IMR-90 (cell line): ENCODE results near the gene CPSF4. TPM values are rescaled to one million over a fixed set of nuclear protein-coding genes. Genes with fewer than 3 reads are reported as not detected.

Source experiments
- ATAC-seq: fragments of 200-7000 bp; cut with Tn5 transposase; 2 replicates; pipeline ENCODE4 v1.9.1; 2020; ENCODE audit warnings: low read depth, mild to moderate bottlenecking, moderate library complexity
- BruUV-seq: library from RNA; stranded (reverse); fragments of 400-500 nt; replicated peaks from 2 replicates; lab custom pipeline; 2021; lab: Mats Ljungman, UMichigan
- CTCF ChIA-PET: fragments of 300-600 bp; formaldehyde crosslinking; extraction: SDS; loops from one replicate; lab custom pipeline; 2021; ENCODE audit warnings: antibody characterized with exemption; lab: Yijun Ruan, JAX
- POLR2A ChIA-PET: fragments of 300-600 bp; sonication (Branson Sonifier 250); formaldehyde crosslinking; loops from one replicate; lab custom pipeline; 2022; ENCODE audit warnings: antibody characterized with exemption; ENCODE audit not compliant: unreplicated experiment; lab: Charles Lee
- DNase-seq: peaks from one replicate; pipeline ENCODE4 v3.0.0; 2013
- H2AFZ ChIP-seq: replicated peaks from 2 replicates; pipeline ENCODE3; 2013; ENCODE audit warnings: low read length, mild to moderate bottlenecking; ENCODE audit not compliant: poor library complexity
- H2AK5ac ChIP-seq: 2 replicates; pipeline ENCODE4 v1.6.1; 2013; ENCODE audit warnings: low read depth, low read length, inconsistent platforms
- H2AK9ac ChIP-seq: replicated peaks from 2 replicates; pipeline ENCODE3; 2013; ENCODE audit warnings: mild to moderate bottlenecking, low read depth, low read length, moderate library complexity; ENCODE audit not compliant: poor library complexity
- H2BK120ac ChIP-seq: 2 replicates; pipeline ENCODE4 v1.6.1; 2013; ENCODE audit warnings: low read depth, low read length, inconsistent platforms
- H2BK15ac ChIP-seq: 3 replicates; pipeline ENCODE4 v1.6.1; 2013; ENCODE audit warnings: low read depth, low read length, inconsistent platforms
- H2BK20ac ChIP-seq: 2 replicates; pipeline ENCODE4 v1.6.1; 2013; ENCODE audit warnings: low read depth, mild to moderate bottlenecking, inconsistent platforms, low read length, moderate library complexity
- H2BK5ac ChIP-seq: 2 replicates; pipeline ENCODE4 v1.6.1; 2013; ENCODE audit warnings: mild to moderate bottlenecking, low read depth, low read length, inconsistent platforms; ENCODE audit not compliant: poor library complexity, severe bottlenecking
- H3K14ac ChIP-seq: replicated peaks from 2 replicates; pipeline ENCODE4 v1.6.1; 2013; ENCODE audit warnings: low read depth, low read length, inconsistent platforms
- H3K18ac ChIP-seq: 2 replicates; pipeline ENCODE4 v1.6.1; 2013; ENCODE audit warnings: low read depth, low read length, control low read depth
- H3K23ac ChIP-seq: 2 replicates; pipeline ENCODE4 v1.6.1; 2013; ENCODE audit warnings: low read depth, low read length, inconsistent platforms
- H3K27ac ChIP-seq: 2 replicates; pipeline ENCODE4 v1.5.1; 2013; ENCODE audit warnings: mild to moderate bottlenecking, control low read depth, low read length; ENCODE audit not compliant: insufficient read depth
- H3K27me3 ChIP-seq: 2 replicates; pipeline ENCODE4 v1.6.1; 2013; ENCODE audit warnings: low read length; ENCODE audit not compliant: control insufficient read depth, insufficient read depth
- H3K36me3 ChIP-seq: 2 replicates; pipeline ENCODE4 v1.6.1; 2013; ENCODE audit warnings: low read length, mixed read lengths; ENCODE audit not compliant: control insufficient read depth, insufficient read depth
- H3K4ac ChIP-seq: 2 replicates; pipeline ENCODE4 v1.6.1; 2013; ENCODE audit warnings: low read depth, low read length, inconsistent platforms
- H3K4me1 ChIP-seq: 2 replicates; pipeline ENCODE4 v1.6.1; 2013; ENCODE audit warnings: low read length, mixed read lengths; ENCODE audit not compliant: control insufficient read depth, insufficient read depth
- H3K4me2 ChIP-seq: 2 replicates; pipeline ENCODE4 v1.6.1; 2013; ENCODE audit warnings: low read depth, mild to moderate bottlenecking, control low read depth, low read length, moderate library complexity
- H3K4me3 ChIP-seq: 2 replicates; pipeline ENCODE4 v1.5.1; 2013; ENCODE audit warnings: low read depth, mild to moderate bottlenecking, control low read depth, low read length, moderate library complexity; ENCODE audit not compliant: insufficient read depth
- H3K56ac ChIP-seq: 2 replicates; pipeline ENCODE4 v1.6.1; 2013; ENCODE audit warnings: low read length, inconsistent platforms; ENCODE audit not compliant: insufficient read depth; ENCODE audit errors: extremely low read depth
- H3K79me1 ChIP-seq, 2 experiments: 2 replicates each; pipeline ENCODE4 v1.6.1; 2013; ENCODE audit warnings: low read length in 2 of 2, inconsistent platforms in 1 of 2, low read depth in 1 of 2
- H3K9ac ChIP-seq: 2 replicates; pipeline ENCODE4 v1.6.1; 2013; ENCODE audit warnings: low read depth, low read length, control low read depth
- H3K9me1 ChIP-seq: 2 replicates; pipeline ENCODE4 v1.6.1; 2013; ENCODE audit warnings: low read length, inconsistent platforms; ENCODE audit not compliant: insufficient read depth
- H3K9me3 ChIP-seq: 2 replicates; pipeline ENCODE4 v1.6.1; 2013; ENCODE audit warnings: low read length; ENCODE audit not compliant: control insufficient read depth, insufficient read depth
- H4K20me1 ChIP-seq: 2 replicates; pipeline ENCODE4 v1.6.1; 2013; ENCODE audit warnings: low read length, inconsistent platforms; ENCODE audit not compliant: insufficient read depth
- H4K5ac ChIP-seq: 2 replicates; pipeline ENCODE4 v1.6.1; 2013; ENCODE audit warnings: mild to moderate bottlenecking, low read depth, low read length, control low read depth
- H4K8ac ChIP-seq, 2 experiments: 2 replicates each; pipeline ENCODE4 v1.6.1; 2013; ENCODE audit warnings: low read depth in 2 of 2, low read length in 2 of 2, control low read depth in 1 of 2, inconsistent platforms in 1 of 2
- H4K91ac ChIP-seq: 2 replicates; pipeline ENCODE4 v1.6.1; 2013; ENCODE audit warnings: low read depth, low read length, inconsistent platforms; ENCODE audit not compliant: insufficient read depth
- BHLHE40 ChIP-seq: fragments of 150-350 bp; IDR thresholded peaks from 2 replicates; pipeline ENCODE4 v1.6.1; 2016; ENCODE audit warnings: mild to moderate bottlenecking, low read depth, low read length
- CEBPB ChIP-seq: IDR thresholded peaks from 2 replicates; pipeline ENCODE4 v1.6.1; 2012; ENCODE audit warnings: low read depth, low read length, improper control_type of control experiment
- FOS ChIP-seq: fragments of 150-350 bp; IDR thresholded peaks from 2 replicates; pipeline ENCODE4 v1.6.1; 2016; ENCODE audit warnings: low read depth, low read length
- MAFK ChIP-seq: IDR thresholded peaks from 2 replicates; pipeline ENCODE4 v1.6.1; 2012; ENCODE audit warnings: low read depth, low read length, improper control_type of control experiment
- MAZ ChIP-seq: IDR thresholded peaks from 2 replicates; pipeline ENCODE4 v1.6.1; 2012; ENCODE audit warnings: low read depth, mild to moderate bottlenecking, low read length, improper control_type of control experiment, moderate library complexity, borderline replicate concordance
- NFE2L2 ChIP-seq: fragments of 150-350 bp; IDR thresholded peaks from 2 replicates; pipeline ENCODE4 v1.6.1; 2016; ENCODE audit warnings: low read depth, mild to moderate bottlenecking, low read length
- RAD21 ChIP-seq: IDR thresholded peaks from 2 replicates; pipeline ENCODE4 v1.6.1; 2012; ENCODE audit warnings: low read length, improper control_type of control experiment
- RCOR1 ChIP-seq: IDR thresholded peaks from 2 replicates; pipeline ENCODE4 v1.6.1; 2012; ENCODE audit warnings: mild to moderate bottlenecking, low read length, improper control_type of control experiment; ENCODE audit not compliant: insufficient replicate concordance
- RFX5 ChIP-seq: IDR thresholded peaks from 2 replicates; pipeline ENCODE4 v1.8.0; 2012; ENCODE audit warnings: low read depth, mild to moderate bottlenecking, low read length, moderate library complexity
- SMC3 ChIP-seq: fragments of 150-350 bp; IDR thresholded peaks from 2 replicates; pipeline ENCODE4 v1.6.1; 2016; ENCODE audit warnings: low read depth, mild to moderate bottlenecking, antibody characterized with exemption, low read length, moderate library complexity
- WGBS, 2 experiments: methylation state at CpG; one replicate each; pipeline versions ENCODE4 v1.1.5 to v1.1.7; 2013; ENCODE audit warnings: missing lambda C conversion rate in 2 of 2; ENCODE audit not compliant: insufficient read length in 1 of 2; ENCODE audit errors: extremely low coverage in 2 of 2; 5-methylcytosine and 5-hydroxymethylcytosine counted together
- dilution Hi-C: fragments of 300-500 bp; cut with HindIII; formaldehyde crosslinking; loops from one replicate; pipeline ENCODE4 v1.14.3; 2018; ENCODE audit warnings: low sequenced_read_pairs; ENCODE audit not compliant: unreplicated experiment
- in situ Hi-C: fragments of 300-500 bp; cut with MboI; formaldehyde crosslinking; loops from 3 replicates; pipeline ENCODE4 v1.14.3; 2019; ENCODE audit warnings: low sequenced_read_pairs, inconsistent platforms, mixed read lengths
- intact Hi-C: fragments of 100-400 bp; cut with micrococcal nuclease; formaldehyde crosslinking; loops from 2 replicates; pipeline ENCODE4 v1.10.0; 2022
- polyA plus RNA-seq, 3 experiments: library from polyadenylated mRNA; depleted of rRNA; stranded (reverse); fragments of >200 nt; gene quantifications; 2 replicates each; pipeline ENCODE4 v1.2.3, GENCODE V29; 2012; ENCODE audit warnings: low replicate concordance in 1 of 3
- total RNA-seq: library from RNA; depleted of rRNA; stranded (reverse); fragments of >200 nt; gene quantifications from 2 replicates; pipeline ENCODE4 v1.2.3, GENCODE V29; 2012
- TF ChIP-seq, protein P1 (sequence below): conservative IDR thresholded peaks from 2 replicates; pipeline ENCODE4 v1.5.1; 2012; ENCODE audit warnings: mild to moderate bottlenecking, low read depth, low read length, improper control_type of control experiment
- TF ChIP-seq, protein P2 (sequence below): fragments of 150-350 bp; IDR thresholded peaks from 2 replicates; pipeline ENCODE4 v1.6.1; 2017; ENCODE audit warnings: mild to moderate bottlenecking, antibody characterized with exemption, low read length, low read depth
- TF ChIP-seq, protein P3 (sequence below): fragments of 150-350 bp; IDR thresholded peaks from 2 replicates; pipeline ENCODE4 v1.6.1; 2016; ENCODE audit warnings: low read depth, mild to moderate bottlenecking, low read length, moderate library complexity, borderline replicate concordance

CPSF4 gene
- total and polyA plus RNA-seq, 2 of the 4 experiments (the other 2 are of a cell fraction), result 23.8 to 44.9 TPM

DNA sequence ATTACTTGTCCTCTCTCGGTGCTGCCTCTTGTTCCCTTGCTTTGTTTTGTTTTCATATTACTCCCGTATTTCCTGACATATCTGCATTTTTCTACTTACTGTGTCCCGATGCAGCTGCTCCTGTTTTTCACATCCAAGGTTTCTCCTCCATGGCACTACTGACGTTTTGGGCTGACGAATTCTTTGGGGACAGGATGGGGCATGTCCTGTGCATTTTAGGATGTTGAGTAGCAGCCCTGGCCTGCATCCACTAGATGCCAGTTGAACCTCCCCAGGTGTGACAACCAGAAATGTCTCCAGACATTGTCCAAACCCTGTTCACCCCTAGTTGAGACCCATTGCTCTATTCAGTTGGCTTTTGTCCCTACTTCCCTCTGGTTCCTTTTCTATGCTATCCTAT, 46.4 kb downstream of the CPSF4 start:
- Histone ChIP-seq H2AK9ac (no peak overlapping the region), H2BK20ac (no peak overlapping the region), H2AFZ (no peak overlapping the region), H2BK15ac (no peak overlapping the region), H3K79me1 (peaks cover 8 to 28% of the 10 kb centered on the region in 2 experiments), H2BK5ac (no peak overlapping the region), H3K4me1 (no peaks in the 10 kb centered on the region), H3K9ac (no peak overlapping the region), H3K9me1 (no peaks in the 10 kb centered on the region), H3K56ac (no peak overlapping the region), H3K18ac (no peak overlapping the region), H3K14ac (no peak overlapping the region), H3K23ac (no peak overlapping the region), H2BK120ac (no peak overlapping the region), H3K4me2 (no peak overlapping the region), H3K27me3 (no peaks in the 10 kb centered on the region), H4K8ac (no peak overlapping the region), H3K27ac (no peak overlapping the region), H4K91ac (no peak overlapping the region), H3K4ac (no peak overlapping the region), H3K4me3 (no peak overlapping the region), H2AK5ac (no peak overlapping the region), H4K20me1 (no peaks in the 10 kb centered on the region), H4K5ac (no peak overlapping the region), H3K36me3 (peaks cover 17% of the 10 kb centered on the region), H3K9me3 (peaks cover 3% of the 10 kb centered on the region; the same call in 1 of the 2 replicates)
- DNase-seq (no peak), ATAC-seq (no peak)
- TF ChIP-seq RAD21 (no peak), BHLHE40 (no peak), CEBPB (no peak), RFX5 (no peak), RCOR1 (no peak), FOS (no peak), SMC3 (no peak), MAZ (no peak), MAFK (no peak), NFE2L2 (no peak)
- TF ChIP-seq, protein P1, sequence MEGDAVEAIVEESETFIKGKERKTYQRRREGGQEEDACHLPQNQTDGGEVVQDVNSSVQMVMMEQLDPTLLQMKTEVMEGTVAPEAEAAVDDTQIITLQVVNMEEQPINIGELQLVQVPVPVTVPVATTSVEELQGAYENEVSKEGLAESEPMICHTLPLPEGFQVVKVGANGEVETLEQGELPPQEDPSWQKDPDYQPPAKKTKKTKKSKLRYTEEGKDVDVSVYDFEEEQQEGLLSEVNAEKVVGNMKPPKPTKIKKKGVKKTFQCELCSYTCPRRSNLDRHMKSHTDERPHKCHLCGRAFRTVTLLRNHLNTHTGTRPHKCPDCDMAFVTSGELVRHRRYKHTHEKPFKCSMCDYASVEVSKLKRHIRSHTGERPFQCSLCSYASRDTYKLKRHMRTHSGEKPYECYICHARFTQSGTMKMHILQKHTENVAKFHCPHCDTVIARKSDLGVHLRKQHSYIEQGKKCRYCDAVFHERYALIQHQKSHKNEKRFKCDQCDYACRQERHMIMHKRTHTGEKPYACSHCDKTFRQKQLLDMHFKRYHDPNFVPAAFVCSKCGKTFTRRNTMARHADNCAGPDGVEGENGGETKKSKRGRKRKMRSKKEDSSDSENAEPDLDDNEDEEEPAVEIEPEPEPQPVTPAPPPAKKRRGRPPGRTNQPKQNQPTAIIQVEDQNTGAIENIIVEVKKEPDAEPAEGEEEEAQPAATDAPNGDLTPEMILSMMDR, result no peak
- TF ChIP-seq, protein P2, sequence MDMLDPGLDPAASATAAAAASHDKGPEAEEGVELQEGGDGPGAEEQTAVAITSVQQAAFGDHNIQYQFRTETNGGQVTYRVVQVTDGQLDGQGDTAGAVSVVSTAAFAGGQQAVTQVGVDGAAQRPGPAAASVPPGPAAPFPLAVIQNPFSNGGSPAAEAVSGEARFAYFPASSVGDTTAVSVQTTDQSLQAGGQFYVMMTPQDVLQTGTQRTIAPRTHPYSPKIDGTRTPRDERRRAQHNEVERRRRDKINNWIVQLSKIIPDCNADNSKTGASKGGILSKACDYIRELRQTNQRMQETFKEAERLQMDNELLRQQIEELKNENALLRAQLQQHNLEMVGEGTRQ, result no peak
- TF ChIP-seq, protein P3, sequence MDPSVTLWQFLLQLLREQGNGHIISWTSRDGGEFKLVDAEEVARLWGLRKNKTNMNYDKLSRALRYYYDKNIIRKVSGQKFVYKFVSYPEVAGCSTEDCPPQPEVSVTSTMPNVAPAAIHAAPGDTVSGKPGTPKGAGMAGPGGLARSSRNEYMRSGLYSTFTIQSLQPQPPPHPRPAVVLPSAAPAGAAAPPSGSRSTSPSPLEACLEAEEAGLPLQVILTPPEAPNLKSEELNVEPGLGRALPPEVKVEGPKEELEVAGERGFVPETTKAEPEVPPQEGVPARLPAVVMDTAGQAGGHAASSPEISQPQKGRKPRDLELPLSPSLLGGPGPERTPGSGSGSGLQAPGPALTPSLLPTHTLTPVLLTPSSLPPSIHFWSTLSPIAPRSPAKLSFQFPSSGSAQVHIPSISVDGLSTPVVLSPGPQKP, result no peak
- CTCF ChIA-PET, result no interaction called here
- in situ Hi-C loops (no loop called here), dilution Hi-C loops (no loop called here), intact Hi-C loops (no loop called here)
- POLR2A ChIA-PET, result no interaction called here
- WGBS, 2 experiments, result 83% methylated on average over 1 of the region's 5 CpGs; no CpG with 5 or more reads in 1 of the 2 experiments
- BruUV-seq, result no TSS peak
